Tibial nerve (tissue), 4 donors: ENCODE measurements around the gene SHC2. TPM values are rescaled to one million over a fixed set of nuclear protein-coding genes. Genes with fewer than 3 reads are reported as not detected.

Experiments used
- DNase-seq, 2 donors: peaks; one replicate each; pipeline ENCODE4 v3.0.0-alpha.2; 2019; ENCODE audit warnings: low spot score in 2 of 2
- H3K27ac ChIP-seq, 4 donors: fragments of 200-600 bp; sonication (generic) in 3 of 4; one replicate each; pipeline ENCODE4 v1.5.1; 2017 to 2019; ENCODE audit warnings: mild to moderate bottlenecking in 1 of 4
- H3K27me3 ChIP-seq, 2 donors: fragments of 200-600 bp; sonication (generic) in 1 of 2; one replicate each; pipeline versions ENCODE4 v1.5.1 to v1.6.0; 2017 to 2019
- H3K36me3 ChIP-seq, 3 donors: fragments of 200-600 bp; sonication (generic); one replicate each; pipeline ENCODE4 v1.5.1; 2018 to 2019
- H3K4me1 ChIP-seq, 4 donors: fragments of 200-600 bp; sonication (generic) in 3 of 4; one replicate each; pipeline ENCODE4 v1.5.1; 2017 to 2019
- H3K4me3 ChIP-seq, 4 donors: fragments of 200-600 bp; sonication (generic) in 3 of 4; one replicate each; pipeline ENCODE4 v1.5.1; 2017 to 2019; ENCODE audit warnings: mild to moderate bottlenecking in 1 of 4, moderate library complexity in 1 of 4
- H3K9me3 ChIP-seq, 4 donors: fragments of 200-600 bp; sonication (generic) in 3 of 4; one replicate each; pipeline ENCODE4 v1.5.1; 2017 to 2019
- EP300 ChIP-seq, 2 donors: sonication (generic); formaldehyde crosslinking; IDR thresholded peaks; one replicate each; pipeline ENCODE4 v1.6.1; 2017; ENCODE audit warnings: antibody characterized with exemption in 2 of 2, mild to moderate bottlenecking in 1 of 2
- POLR2A ChIP-seq, 2 donors: fragments of 450-650 bp; IDR thresholded peaks; one replicate each; pipeline ENCODE4 v1.6.1; 2017; ENCODE audit warnings: antibody characterized with exemption in 2 of 2, mild to moderate bottlenecking in 2 of 2, moderate library complexity in 2 of 2
- WGBS, 2 donors: methylation state at CpG; one replicate each; pipeline ENCODE4 v1.1.5; 2018; 5-methylcytosine and 5-hydroxymethylcytosine counted together
- total RNA-seq, 4 donors: library from RNA; depleted of rRNA; stranded (reverse); fragments of >200 nt; gene quantifications; one replicate each; pipeline ENCODE4 v1.1.0, GENCODE V29; 2016
- TF ChIP-seq, protein P1 (sequence below), 5 experiments: fragments of 200-600 bp in 3 of 5; fragments of 450-650 bp in 2 of 5; sonication (generic) in 3 of 5; IDR thresholded peaks; one replicate each; pipeline ENCODE4 v1.5.1; 2016 to 2019; ENCODE audit warnings: antibody characterized with exemption in 5 of 5, mild to moderate bottlenecking in 3 of 5, moderate library complexity in 2 of 5

The SHC2 gene
- total RNA-seq, 4 donors from 2014 or later = 13.5 to 41.1 (median 22.9) TPM

GRCh38 chr19:370641-371330 is 90.0 kb downstream of the SHC2 start:
- no peak overlapping the region for H3K27ac ChIP-seq
- TF ChIP-seq, protein P1, sequence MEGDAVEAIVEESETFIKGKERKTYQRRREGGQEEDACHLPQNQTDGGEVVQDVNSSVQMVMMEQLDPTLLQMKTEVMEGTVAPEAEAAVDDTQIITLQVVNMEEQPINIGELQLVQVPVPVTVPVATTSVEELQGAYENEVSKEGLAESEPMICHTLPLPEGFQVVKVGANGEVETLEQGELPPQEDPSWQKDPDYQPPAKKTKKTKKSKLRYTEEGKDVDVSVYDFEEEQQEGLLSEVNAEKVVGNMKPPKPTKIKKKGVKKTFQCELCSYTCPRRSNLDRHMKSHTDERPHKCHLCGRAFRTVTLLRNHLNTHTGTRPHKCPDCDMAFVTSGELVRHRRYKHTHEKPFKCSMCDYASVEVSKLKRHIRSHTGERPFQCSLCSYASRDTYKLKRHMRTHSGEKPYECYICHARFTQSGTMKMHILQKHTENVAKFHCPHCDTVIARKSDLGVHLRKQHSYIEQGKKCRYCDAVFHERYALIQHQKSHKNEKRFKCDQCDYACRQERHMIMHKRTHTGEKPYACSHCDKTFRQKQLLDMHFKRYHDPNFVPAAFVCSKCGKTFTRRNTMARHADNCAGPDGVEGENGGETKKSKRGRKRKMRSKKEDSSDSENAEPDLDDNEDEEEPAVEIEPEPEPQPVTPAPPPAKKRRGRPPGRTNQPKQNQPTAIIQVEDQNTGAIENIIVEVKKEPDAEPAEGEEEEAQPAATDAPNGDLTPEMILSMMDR (IDR thresholded peaks at IDR 0.05) = no peak
- no peak for TF ChIP-seq POLR2A (IDR thresholded peaks at IDR 0.05)
- no peak for TF ChIP-seq EP300 (IDR thresholded peaks at IDR 0.05)
- peaks cover 0 to 66% of the 10 kb centered on the region in 2 donors for H3K27me3 ChIP-seq
- DNase-seq = no peak
- 87% methylated on average over 40 to 43 of the region's 43 CpGs for WGBS, 2 donors
- no peak overlapping the region for H3K4me3 ChIP-seq
- no peaks in the 10 kb centered on the region for H3K4me1 ChIP-seq
- no peaks in the 10 kb centered on the region for H3K36me3 ChIP-seq
- H3K9me3 ChIP-seq = peaks cover 0 to 2% (median 0%) of the 10 kb centered on the region in 4 donors

GRCh38 chr19:369876-370275 is 91.0 kb downstream of the SHC2 start:
- 89 to 93% methylated on average over 14 of the region's 14 CpGs for WGBS, 2 donors
- no peak overlapping the region for H3K4me3 ChIP-seq
- H3K27ac ChIP-seq = no peak overlapping the region
- no peaks in the 10 kb centered on the region for H3K4me1 ChIP-seq
- TF ChIP-seq EP300 (IDR thresholded peaks at IDR 0.05) = no peak
- TF ChIP-seq POLR2A (IDR thresholded peaks at IDR 0.05) = no peak
- TF ChIP-seq, protein P1 (IDR thresholded peaks at IDR 0.05) = no peak
- no peak for DNase-seq
- H3K36me3 ChIP-seq = no peaks in the 10 kb centered on the region
- peaks cover 0 to 2% (median 0%) of the 10 kb centered on the region in 4 donors for H3K9me3 ChIP-seq
- H3K27me3 ChIP-seq = peaks cover 0 to 58% of the 10 kb centered on the region in 2 donors

DNA sequence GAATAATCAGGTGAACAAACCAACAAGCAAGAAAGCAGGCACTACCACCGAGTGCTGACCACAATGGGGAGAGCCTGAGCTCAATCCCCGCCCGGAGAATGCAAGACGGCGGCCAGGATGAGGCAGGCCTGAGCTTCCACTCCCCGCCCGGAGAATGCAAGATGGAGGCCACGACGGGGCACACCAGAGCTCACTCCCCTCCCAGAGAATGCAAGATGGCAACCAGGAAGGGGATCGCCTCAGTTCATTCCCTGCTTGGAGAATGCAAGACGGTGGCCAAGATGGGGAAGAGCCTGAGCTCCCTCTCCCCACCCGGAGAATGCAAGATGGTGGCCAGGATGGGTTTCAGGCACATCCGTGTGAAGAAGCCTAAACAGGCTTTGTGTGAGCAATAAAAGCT is 91.6 kb downstream of the SHC2 start:
- H3K36me3 ChIP-seq = no peaks in the 10 kb centered on the region
- H3K9me3 ChIP-seq = peaks cover 0 to 2% (median 0%) of the 10 kb centered on the region in 4 donors
- no peak for DNase-seq
- 76 to 83% methylated on average over 13 of the region's 13 CpGs for WGBS, 2 donors
- H3K27ac ChIP-seq = no peak overlapping the region
- peaks cover 0 to 52% of the 10 kb centered on the region in 2 donors for H3K27me3 ChIP-seq
- TF ChIP-seq, protein P1 (IDR thresholded peaks at IDR 0.05) = no peak
- TF ChIP-seq POLR2A (IDR thresholded peaks at IDR 0.05) (no peak), EP300 (IDR thresholded peaks at IDR 0.05) (no peak)
- H3K4me3 ChIP-seq = no peak overlapping the region
- H3K4me1 ChIP-seq = no peaks in the 10 kb centered on the region

DNA sequence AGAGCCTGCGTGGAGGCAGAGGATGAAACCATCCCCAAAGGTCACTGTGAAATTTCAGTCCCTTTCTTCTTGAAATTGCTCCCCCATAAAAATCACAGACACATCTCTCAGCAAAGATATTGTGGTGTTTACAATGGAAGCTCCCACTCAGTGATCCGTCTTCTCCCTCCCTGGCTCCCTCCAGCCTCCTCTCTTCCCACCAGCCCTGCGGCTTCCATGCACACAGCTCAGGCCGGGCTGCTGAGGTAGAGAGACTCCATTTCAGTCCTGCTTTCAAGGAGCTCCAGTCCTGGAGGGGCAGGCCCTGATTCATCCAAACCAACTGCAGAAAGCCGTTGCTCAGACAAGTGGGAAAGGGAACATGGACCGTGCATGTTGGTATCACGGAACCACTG is 92.2 kb downstream of the SHC2 start:
- Histone ChIP-seq H3K4me3 (no peak overlapping the region), H3K27ac (no peak overlapping the region), H3K27me3 (peaks cover 0 to 46% of the 10 kb centered on the region in 2 donors), H3K4me1 (no peaks in the 10 kb centered on the region), H3K36me3 (no peaks in the 10 kb centered on the region), H3K9me3 (peaks cover 0 to 2% (median 0%) of the 10 kb centered on the region in 4 donors)
- no peak for DNase-seq
- 67 to 69% methylated on average over 7 of the region's 7 CpGs for WGBS, 2 donors
- TF ChIP-seq, protein P1 (IDR thresholded peaks at IDR 0.05) = no peak
- TF ChIP-seq POLR2A (IDR thresholded peaks at IDR 0.05) (no peak), EP300 (IDR thresholded peaks at IDR 0.05) (no peak)

GRCh38 chr19:367963-368629 is 92.7 kb downstream of the SHC2 start:
- TF ChIP-seq, protein P1 (IDR thresholded peaks at IDR 0.05) = no peak
- no peak for TF ChIP-seq POLR2A (IDR thresholded peaks at IDR 0.05)
- no peak for TF ChIP-seq EP300 (IDR thresholded peaks at IDR 0.05)
- no peak for DNase-seq

More at GRCh38 chr19:367963-368629, 92.7 kb downstream of the SHC2 start:
- H3K4me1 ChIP-seq = no peaks in the 10 kb centered on the region
- H3K9me3 ChIP-seq = peaks cover 0 to 2% (median 0%) of the 10 kb centered on the region in 4 donors
- no peaks in the 10 kb centered on the region for H3K36me3 ChIP-seq
- 68% methylated on average over 22 of the region's 22 CpGs for WGBS, 2 donors
- peaks cover 0 to 41% of the 10 kb centered on the region in 2 donors for H3K27me3 ChIP-seq
- no peak overlapping the region for H3K27ac ChIP-seq
- no peak overlapping the region for H3K4me3 ChIP-seq
